ENCODE data around the gene CELSR2. TPM values are rescaled to one million over a fixed set of nuclear protein-coding genes. Genes with fewer than 3 reads are reported as not detected.

CELSR2 gene, protein sequence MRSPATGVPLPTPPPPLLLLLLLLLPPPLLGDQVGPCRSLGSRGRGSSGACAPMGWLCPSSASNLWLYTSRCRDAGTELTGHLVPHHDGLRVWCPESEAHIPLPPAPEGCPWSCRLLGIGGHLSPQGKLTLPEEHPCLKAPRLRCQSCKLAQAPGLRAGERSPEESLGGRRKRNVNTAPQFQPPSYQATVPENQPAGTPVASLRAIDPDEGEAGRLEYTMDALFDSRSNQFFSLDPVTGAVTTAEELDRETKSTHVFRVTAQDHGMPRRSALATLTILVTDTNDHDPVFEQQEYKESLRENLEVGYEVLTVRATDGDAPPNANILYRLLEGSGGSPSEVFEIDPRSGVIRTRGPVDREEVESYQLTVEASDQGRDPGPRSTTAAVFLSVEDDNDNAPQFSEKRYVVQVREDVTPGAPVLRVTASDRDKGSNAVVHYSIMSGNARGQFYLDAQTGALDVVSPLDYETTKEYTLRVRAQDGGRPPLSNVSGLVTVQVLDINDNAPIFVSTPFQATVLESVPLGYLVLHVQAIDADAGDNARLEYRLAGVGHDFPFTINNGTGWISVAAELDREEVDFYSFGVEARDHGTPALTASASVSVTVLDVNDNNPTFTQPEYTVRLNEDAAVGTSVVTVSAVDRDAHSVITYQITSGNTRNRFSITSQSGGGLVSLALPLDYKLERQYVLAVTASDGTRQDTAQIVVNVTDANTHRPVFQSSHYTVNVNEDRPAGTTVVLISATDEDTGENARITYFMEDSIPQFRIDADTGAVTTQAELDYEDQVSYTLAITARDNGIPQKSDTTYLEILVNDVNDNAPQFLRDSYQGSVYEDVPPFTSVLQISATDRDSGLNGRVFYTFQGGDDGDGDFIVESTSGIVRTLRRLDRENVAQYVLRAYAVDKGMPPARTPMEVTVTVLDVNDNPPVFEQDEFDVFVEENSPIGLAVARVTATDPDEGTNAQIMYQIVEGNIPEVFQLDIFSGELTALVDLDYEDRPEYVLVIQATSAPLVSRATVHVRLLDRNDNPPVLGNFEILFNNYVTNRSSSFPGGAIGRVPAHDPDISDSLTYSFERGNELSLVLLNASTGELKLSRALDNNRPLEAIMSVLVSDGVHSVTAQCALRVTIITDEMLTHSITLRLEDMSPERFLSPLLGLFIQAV (N-terminal part only)
- total RNA-seq (2014; rRNA removed; shearing (Covaris generic)) (30.4 and 35.1 TPM in 2 replicates), polyA plus RNA-seq (2016; fragmentation: Nextera tagmentation; extraction: Ambion mirVana) (11.1 and 11.2 TPM in 2 replicates)
- long read RNA-seq, partial matches to known transcripts = 0 of 2 reads
- long read RNA-seq, other reads (novel, unspliced or antisense) = 2 of 2 reads

DNA sequence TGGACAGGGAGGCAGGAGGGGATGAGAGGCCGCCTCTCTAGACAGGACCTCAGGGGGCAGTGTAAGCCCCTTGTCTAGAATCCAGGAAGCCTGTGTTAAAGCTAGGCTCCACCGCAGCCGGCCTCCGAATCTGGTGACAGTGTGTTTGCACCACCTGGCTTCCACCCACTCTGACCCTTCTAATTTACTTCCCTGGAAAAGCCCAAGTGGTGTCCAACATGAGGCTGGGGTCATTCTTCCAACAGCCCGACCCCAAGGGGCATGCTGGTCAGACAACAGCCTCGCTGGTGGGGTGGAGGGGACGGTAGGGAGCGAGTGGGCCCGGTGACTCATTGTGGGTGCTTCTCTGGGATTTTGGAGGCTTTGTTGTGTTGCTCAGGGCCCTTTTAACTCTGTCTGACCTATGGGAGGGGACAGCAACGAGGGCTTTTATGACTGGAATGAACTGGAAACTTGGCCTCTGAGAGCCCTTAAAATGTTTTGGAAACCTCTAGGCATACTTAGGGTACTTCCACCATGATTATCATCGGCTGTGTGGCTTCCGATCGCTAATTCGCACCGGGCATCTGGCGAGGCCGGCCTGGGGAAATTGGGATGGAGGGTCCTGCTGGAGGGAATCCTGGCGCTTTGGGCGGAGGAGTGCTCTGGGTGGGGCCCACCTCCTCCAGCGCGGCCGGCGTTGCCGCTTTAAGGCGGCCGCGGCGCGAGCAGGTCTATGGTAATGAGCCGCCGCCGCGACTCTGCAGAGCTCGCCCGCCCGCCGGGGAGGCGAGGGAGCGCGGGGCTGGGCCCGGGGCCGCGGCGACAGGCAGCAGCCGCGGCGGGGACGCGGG, at the start of gene CELSR2:
Gene CELSR2, plus strand, starts transcription at position 743 of the 833 bp plus-strand sequence. CDS start 541 bp downstream, outside the sequence.
- H3K4me3 Mint-ChIP-seq = peak within 1 kb of the TSS; percentile 70
- DNase-seq (ENCODE audit: low spot score) (peak; percentile 97), ATAC-seq (peak; percentile 81)
- peaks cover 17% of the 10 kb centered on the region; the same call in 2 of the 3 replicates for H3K9me3 Mint-ChIP-seq
- H3K9me2 ChIP-seq (ENCODE audit: insufficient read depth) = no peaks in the 10 kb centered on the region
- no peak within 1 kb of the TSS for H3K27ac Mint-ChIP-seq
- H3K36me3 ChIP-seq (ENCODE audit: insufficient read depth) = no peaks in the 10 kb centered on the region
- peak within 1 kb of the TSS; percentile 57 for H3K4me3 ChIP-seq
- H4K20me1 ChIP-seq (replicated peaks; ENCODE audit: insufficient read depth) = no peaks in the 10 kb centered on the region
- TF ChIP-seq ZNF114 (CRISPR knock-in tag; IDR thresholded peaks at IDR 0.05) (no peak), STAT1 (IDR thresholded peaks at IDR 0.05; ENCODE audit: unreplicated experiment) (no peak), POLR2AphosphoS5 (IDR thresholded peaks at IDR 0.05; ENCODE audit: low read depth) (0 out of 2 replicates have a peak, but pooled peaks have one; percentile 35), EZH2 (IDR thresholded peaks at IDR 0.05; ENCODE audit: low read depth, unreplicated experiment) (no peak), NANOG (IDR thresholded peaks at IDR 0.05; ENCODE audit: borderline replicate concordance) (no peak), ZNF331 (CRISPR knock-in tag; IDR thresholded peaks at IDR 0.05; ENCODE audit: low read depth) (no peak)
- TF ChIP-seq, protein P1, sequence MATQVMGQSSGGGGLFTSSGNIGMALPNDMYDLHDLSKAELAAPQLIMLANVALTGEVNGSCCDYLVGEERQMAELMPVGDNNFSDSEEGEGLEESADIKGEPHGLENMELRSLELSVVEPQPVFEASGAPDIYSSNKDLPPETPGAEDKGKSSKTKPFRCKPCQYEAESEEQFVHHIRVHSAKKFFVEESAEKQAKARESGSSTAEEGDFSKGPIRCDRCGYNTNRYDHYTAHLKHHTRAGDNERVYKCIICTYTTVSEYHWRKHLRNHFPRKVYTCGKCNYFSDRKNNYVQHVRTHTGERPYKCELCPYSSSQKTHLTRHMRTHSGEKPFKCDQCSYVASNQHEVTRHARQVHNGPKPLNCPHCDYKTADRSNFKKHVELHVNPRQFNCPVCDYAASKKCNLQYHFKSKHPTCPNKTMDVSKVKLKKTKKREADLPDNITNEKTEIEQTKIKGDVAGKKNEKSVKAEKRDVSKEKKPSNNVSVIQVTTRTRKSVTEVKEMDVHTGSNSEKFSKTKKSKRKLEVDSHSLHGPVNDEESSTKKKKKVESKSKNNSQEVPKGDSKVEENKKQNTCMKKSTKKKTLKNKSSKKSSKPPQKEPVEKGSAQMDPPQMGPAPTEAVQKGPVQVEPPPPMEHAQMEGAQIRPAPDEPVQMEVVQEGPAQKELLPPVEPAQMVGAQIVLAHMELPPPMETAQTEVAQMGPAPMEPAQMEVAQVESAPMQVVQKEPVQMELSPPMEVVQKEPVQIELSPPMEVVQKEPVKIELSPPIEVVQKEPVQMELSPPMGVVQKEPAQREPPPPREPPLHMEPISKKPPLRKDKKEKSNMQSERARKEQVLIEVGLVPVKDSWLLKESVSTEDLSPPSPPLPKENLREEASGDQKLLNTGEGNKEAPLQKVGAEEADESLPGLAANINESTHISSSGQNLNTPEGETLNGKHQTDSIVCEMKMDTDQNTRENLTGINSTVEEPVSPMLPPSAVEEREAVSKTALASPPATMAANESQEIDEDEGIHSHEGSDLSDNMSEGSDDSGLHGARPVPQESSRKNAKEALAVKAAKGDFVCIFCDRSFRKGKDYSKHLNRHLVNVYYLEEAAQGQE (IDR thresholded peaks at IDR 0.05; ENCODE audit: unreplicated experiment) = no peak
- TF ChIP-seq, protein P2, sequence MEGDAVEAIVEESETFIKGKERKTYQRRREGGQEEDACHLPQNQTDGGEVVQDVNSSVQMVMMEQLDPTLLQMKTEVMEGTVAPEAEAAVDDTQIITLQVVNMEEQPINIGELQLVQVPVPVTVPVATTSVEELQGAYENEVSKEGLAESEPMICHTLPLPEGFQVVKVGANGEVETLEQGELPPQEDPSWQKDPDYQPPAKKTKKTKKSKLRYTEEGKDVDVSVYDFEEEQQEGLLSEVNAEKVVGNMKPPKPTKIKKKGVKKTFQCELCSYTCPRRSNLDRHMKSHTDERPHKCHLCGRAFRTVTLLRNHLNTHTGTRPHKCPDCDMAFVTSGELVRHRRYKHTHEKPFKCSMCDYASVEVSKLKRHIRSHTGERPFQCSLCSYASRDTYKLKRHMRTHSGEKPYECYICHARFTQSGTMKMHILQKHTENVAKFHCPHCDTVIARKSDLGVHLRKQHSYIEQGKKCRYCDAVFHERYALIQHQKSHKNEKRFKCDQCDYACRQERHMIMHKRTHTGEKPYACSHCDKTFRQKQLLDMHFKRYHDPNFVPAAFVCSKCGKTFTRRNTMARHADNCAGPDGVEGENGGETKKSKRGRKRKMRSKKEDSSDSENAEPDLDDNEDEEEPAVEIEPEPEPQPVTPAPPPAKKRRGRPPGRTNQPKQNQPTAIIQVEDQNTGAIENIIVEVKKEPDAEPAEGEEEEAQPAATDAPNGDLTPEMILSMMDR (conservative IDR thresholded peaks at IDR 0.05; ENCODE audit: low read depth in 2 of 2) = peak; percentile 23 to 25
- TF ChIP-seq, protein P3, sequence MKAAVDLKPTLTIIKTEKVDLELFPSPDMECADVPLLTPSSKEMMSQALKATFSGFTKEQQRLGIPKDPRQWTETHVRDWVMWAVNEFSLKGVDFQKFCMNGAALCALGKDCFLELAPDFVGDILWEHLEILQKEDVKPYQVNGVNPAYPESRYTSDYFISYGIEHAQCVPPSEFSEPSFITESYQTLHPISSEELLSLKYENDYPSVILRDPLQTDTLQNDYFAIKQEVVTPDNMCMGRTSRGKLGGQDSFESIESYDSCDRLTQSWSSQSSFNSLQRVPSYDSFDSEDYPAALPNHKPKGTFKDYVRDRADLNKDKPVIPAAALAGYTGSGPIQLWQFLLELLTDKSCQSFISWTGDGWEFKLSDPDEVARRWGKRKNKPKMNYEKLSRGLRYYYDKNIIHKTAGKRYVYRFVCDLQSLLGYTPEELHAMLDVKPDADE (IDR thresholded peaks at IDR 0.05) = no peak
- peaks cover 22% of the 10 kb centered on the region; the same call in 1 of the 2 replicates for H3K4me1 ChIP-seq (ENCODE audit: insufficient read depth)
- peaks cover 15% of the 10 kb centered on the region for H3K4me1 Mint-ChIP-seq
- H2AFZ ChIP-seq = peak within 1 kb of the TSS; percentile 83
- peaks cover 28% of the 10 kb centered on the region for H3K36me3 Mint-ChIP-seq (ENCODE audit: low read depth)
- H3K27me3 Mint-ChIP-seq (ENCODE audit: insufficient read depth, low read depth, poor library complexity) = peaks cover 25% of the 10 kb centered on the region
- peaks cover 12% of the 10 kb centered on the region for H3K27me3 ChIP-seq (ENCODE audit: insufficient read depth)
- H3F3A ChIP-seq (replicated peaks; ENCODE audit: low read depth) = no peaks in the 10 kb centered on the region
- H3K4me2 ChIP-seq = peak within 1 kb of the TSS; percentile 84
- H3K79me2 ChIP-seq (replicated peaks; ENCODE audit: insufficient read depth) = peaks cover 6% of the 10 kb centered on the region; the same call in 1 of the 2 replicates
- H3K27ac ChIP-seq (ENCODE audit: low read depth) = no peak within 1 kb of the TSS
